ENCODE results near the gene CENPVL3.
"Not testable (repeated sequence)": the region's sequence is repeated elsewhere in the genome, so short reads cannot be mapped to it uniquely, and the experiment has no call there.

The CENPVL3 gene

DNA sequence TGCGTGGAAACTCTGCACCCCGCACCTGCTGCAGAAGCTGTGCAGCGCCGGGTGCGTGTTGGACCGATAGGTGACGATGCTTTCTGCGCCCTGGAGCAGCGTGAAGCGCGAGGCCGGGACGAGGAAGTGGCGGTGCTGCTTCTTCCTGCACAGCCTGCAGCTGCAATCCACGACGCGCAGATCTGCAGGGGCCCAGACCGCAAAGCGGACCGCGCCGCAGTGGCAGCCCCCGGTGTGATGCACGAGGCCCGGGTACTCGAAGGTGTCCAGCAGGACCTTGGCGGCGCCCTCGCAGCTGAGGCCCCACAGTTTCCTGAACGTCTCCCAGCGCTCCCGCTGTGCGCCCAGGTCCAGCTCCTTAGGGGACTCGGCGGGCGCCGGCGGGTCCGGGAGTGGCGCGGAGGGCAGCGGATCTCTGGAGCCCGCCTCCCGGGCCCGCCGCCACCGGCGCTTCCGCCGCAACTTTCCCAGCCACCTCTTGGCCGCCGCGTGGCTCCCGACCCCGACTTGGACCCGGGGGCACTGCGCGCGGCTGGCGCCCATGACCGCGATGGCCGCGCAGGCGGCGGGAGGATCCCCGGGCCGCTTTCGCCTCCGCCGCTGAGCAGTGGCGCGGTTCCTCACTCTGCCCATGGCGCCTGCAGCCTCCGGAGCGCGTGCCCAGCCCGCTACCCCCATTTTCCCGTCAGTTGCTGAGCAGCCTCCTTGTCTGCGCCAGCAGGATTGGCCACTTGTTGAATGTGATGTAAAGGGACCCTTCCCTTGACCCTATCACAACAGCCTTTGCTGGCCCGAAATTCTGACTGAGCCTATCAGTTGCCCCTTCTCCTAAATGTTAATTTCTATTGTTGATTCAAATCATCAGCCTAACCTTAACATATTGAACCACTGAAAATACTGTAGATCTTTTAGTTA is at the start of gene CENPVL3:
Gene CENPVL3, minus strand, starts transcription at position 672 of the 915 bp plus-strand sequence. Its CDS starts 39 bp downstream, at position 633.
- DNase-seq = not testable (repeated sequence)

GRCh38 chrX:51665981-51666380 is 47.3 kb upstream of the CENPVL3 start:
- DNase-seq = no peak

GRCh38 chrX:51643377-51643776 is 24.7 kb upstream of the CENPVL3 start:
- no peak for DNase-seq

- no peak for DNase-seq
These were observed 22.8 kb upstream of the CENPVL3 start for GRCh38 chrX:51641421-51642021.

DNA sequence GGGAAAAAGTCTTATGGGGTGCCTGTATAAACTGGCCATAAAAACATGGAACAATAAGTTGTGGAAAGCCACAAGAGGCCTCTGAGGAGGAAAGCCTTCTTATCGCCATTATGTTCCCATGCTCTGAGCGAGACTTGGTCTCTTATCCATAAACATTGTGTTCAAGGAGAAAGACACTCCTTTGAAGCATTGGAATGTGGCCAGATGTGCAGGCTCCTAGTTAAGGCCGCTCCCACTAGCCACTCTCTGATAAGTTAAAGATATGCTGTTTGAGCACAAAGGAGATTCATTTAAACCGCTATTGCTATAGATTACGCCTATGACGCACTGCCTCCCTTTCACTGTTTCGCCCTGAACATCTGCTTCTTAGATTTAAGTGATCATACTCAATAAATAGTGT is 17.8 kb upstream of the CENPVL3 start:
- not testable (repeated sequence) for DNase-seq

DNA sequence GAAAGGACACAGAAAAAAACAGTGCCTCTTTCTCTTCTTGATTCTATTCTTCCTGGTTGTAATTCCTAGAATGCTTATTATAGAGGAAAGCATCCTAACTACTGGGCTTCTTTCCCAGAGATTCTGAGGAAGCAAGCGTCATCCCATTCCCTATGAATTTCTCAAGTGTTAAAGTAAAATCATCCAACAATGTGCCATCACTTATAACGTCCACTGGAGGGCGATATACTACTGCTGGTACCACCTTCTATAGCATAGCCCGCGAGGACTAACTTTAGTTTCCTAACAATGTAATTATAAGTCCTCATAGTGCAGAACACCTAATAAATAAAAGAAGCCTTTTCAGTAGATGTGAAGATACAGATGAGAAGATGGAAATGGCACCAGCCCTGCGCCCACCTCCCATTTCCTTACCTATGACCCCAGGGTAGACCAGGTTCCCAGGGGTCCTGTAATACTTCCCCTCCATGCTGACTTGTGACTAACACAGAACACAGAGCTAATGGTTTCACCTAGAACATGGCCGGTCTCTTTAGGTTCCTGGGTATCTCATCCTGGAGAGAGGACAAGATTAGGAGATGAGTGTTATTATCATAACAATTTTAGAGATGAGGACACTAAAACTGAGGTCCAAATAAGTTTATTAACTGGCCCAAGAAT is 4.2 kb downstream of the CENPVL3 start:
- DNase-seq = no peak

DNA sequence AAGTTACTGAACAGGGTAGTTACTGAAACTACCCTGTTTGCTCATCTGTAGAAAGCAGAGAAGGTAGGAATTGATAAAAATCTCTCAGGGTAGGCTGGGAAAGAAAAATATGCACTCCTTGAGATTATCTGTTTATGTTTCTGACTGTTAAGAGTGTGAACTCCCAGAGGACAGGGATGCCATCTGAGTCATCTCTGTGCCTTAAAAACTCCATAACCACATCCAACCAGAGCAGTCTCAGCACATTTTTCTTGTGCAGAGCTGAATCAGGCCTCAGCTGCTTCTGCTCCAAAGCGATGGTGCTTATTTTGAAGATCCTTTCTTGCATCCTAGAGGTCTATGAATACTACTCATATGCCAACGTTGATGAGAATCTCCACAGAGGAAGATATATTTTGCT is 9.9 kb downstream of the CENPVL3 start:
- no peak for DNase-seq

GRCh38 chrX:51608126-51608525 is 10.6 kb downstream of the CENPVL3 start:
- no peak for DNase-seq

- DNase-seq = no peak
These were observed 12.3 kb downstream of the CENPVL3 start for GRCh38 chrX:51606446-51606845.

DNA sequence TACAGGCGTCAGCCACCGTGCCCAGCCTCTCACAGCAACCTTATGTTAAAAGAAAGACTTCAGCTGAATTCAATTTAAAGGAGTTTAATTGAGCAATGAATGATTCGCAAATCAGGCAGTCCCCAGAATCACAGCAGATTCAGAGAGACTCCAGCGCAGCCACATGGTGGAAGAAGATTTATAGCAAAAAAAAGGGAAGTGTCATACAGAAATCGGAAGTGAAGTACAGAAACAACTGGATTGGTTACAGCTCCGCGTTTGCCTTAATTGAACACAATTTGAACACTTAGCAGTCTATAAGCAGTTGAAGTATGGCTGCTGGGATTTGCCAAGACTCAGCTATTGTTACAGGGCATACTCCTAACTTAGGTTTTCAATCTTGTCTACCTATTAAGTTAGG is 19.8 kb downstream of the CENPVL3 start:
- DNase-seq = no peak

DNA sequence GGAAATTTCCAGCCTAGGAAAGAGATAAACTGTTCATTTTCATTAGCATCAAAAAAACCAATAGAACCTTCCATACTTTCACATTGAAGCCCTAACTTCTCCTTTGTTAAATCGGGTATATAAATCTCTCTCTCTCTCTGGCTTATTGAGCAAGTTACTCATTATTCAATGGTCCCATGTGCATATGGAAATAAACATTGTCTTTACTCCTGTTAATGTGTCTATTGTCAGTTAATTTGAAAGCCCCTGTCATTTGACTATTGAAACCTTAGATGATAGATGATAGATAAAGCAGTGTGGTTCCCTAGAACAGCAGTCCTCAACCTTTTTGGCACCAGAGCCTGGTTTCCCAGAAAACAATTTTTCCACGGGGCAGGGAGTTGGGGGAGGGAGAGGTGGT is 46.8 kb downstream of the CENPVL3 start:
- no peak for DNase-seq

- no peak for DNase-seq
These were observed 49.2 kb downstream of the CENPVL3 start for GRCh38 chrX:51569561-51569960.

DNA sequence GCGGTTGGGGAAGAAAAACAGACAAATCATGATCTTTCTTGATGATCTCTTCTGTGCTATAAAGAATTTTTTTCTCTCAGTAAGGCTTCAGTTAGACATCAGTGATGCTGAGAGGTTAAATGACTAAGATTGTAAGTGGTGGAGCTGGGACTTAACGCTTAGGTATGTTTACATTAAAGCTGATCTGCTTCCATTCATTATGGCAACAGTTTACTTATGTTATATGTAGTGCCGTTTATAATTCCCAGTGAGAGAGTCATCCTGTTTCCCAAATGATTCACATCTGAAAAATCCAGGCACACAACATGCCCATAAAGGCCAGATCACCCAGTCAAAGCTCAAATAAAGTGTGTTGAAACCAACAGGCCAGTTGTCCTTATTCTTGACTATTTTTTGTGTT is 50.1 kb downstream of the CENPVL3 start:
- no peak for DNase-seq

Data from GOT3 (cell line).